ENCODE results near the gene MYCL. TPM values are rescaled to one million over a fixed set of nuclear protein-coding genes. Genes with fewer than 3 reads are reported as not detected.
"Not testable (repeated sequence)": the region's sequence is repeated elsewhere in the genome, so short reads cannot be mapped to it uniquely, and the experiment has no call there.

MYCL gene
- total RNA-seq, 3 donors from 2014 or later, result 4.2 to 17.2 (median 9.4) TPM

- H3K36me3 ChIP-seq (ENCODE audit: low read depth), result no peaks in the 10 kb centered on the region
- peaks cover 6% of the 10 kb centered on the region for H3K4me1 ChIP-seq (ENCODE audit: low read depth)
- H3K9me3 ChIP-seq, result no peaks in the 10 kb centered on the region
- DNase-seq (no peak), ATAC-seq (no peak)
- intact Hi-C loops (cut with DNase I, micrococcal nuclease), result no loop called here
- TF ChIP-seq CTCF (IDR thresholded peaks at IDR 0.05), result no peak
- no peak overlapping the region for H3K4me3 ChIP-seq
Measured at GRCh38 chr1:39925721-39926342, 24.1 kb upstream of the MYCL start.

DNA sequence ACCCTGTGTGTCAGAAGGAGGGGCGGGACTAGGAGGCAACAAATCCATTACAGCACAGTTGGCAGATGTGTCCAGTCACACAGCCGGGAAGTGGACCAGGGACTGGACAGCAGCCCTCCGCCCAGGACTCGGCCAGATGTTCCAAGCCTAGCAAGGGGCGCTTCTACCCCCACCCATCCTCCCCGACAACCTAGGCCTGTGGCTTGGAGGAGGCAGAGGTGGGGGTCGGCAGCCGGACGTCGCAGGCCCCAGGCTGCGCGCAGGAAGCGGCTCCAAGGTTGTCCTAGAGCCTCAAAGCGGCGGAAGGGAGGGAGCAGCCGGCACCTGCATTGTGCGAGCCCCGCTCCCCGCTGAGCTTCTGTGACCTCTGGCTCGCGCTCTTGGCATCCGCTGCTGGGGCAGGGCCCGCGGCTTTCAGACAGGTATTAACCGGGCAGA is 20.6 kb upstream of the MYCL start:
- intact Hi-C loops (cut with DNase I, micrococcal nuclease), result no loop called here
- no peaks in the 10 kb centered on the region for H3K36me3 ChIP-seq (ENCODE audit: low read depth)
- no peaks in the 10 kb centered on the region for H3K4me1 ChIP-seq (ENCODE audit: low read depth)
- DNase-seq (no peak), ATAC-seq (no peak)
- TF ChIP-seq CTCF (IDR thresholded peaks at IDR 0.05), result no peak
- no peak overlapping the region for H3K4me3 ChIP-seq
- H3K9me3 ChIP-seq, result no peaks in the 10 kb centered on the region

- H3K9me3 ChIP-seq, result no peaks in the 10 kb centered on the region
- intact Hi-C loops (cut with DNase I, micrococcal nuclease), result loop anchor here (10.0 kb wide), 1 partner anchor 55 kb away; no protein-coding TSS in a partner anchor
- no peak for TF ChIP-seq CTCF (IDR thresholded peaks at IDR 0.05)
- ATAC-seq, result peak; percentile 98
- no peak overlapping the region for H3K4me3 ChIP-seq
- DNase-seq, result peak in 2 of 3 donors; percentile 46 to 52
- no peaks in the 10 kb centered on the region for H3K36me3 ChIP-seq (ENCODE audit: low read depth)
- no peaks in the 10 kb centered on the region for H3K4me1 ChIP-seq (ENCODE audit: low read depth)
Measured at GRCh38 chr1:39919545-39919944, 17.8 kb upstream of the MYCL start.

- intact Hi-C loops (cut with DNase I, micrococcal nuclease), result loop anchor here (10.0 kb wide), 1 partner anchor 57 kb away; no protein-coding TSS in a partner anchor
- H3K4me1 ChIP-seq (ENCODE audit: low read depth), result no peaks in the 10 kb centered on the region
- no peaks in the 10 kb centered on the region for H3K9me3 ChIP-seq
- no peaks in the 10 kb centered on the region for H3K36me3 ChIP-seq (ENCODE audit: low read depth)
- DNase-seq (no peak), ATAC-seq (no peak)
- no peak overlapping the region for H3K4me3 ChIP-seq
- no peak for TF ChIP-seq CTCF (IDR thresholded peaks at IDR 0.05)
Measured at GRCh38 chr1:39917825-39918224, 16.1 kb upstream of the MYCL start.

DNA sequence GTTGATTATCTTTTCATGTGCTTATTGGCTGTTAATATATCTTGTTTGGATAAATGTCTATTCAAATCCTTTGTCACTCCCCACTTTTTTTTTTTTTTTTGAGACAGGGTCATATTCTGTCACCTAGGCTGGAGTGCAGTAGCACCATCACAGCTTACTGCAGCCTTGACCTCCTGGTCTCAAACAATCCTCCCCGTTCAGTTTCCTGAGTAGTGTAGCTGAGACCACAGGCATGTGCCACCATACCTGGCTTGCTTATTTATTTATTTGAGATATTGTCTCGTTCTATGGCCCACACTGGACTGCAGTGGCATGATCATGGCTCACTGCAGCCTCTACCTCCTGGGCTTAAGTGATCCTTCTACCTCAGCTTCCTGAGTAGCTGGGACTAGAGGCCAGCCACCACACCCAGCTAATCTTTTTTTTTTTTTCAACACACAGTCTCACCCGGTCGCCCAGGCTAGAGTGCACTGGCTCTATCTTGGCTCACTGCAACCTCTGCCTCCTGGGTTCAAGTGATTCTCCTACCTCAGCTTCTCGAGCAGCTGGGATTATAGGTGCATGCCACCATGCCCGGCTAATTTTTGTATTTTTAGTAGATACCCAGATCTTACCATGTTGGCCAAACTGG is 13.9 kb upstream of the MYCL start:
- no peak for DNase-seq
- no peak for TF ChIP-seq CTCF (IDR thresholded peaks at IDR 0.05)
- Histone ChIP-seq H3K4me1 (ENCODE audit: low read depth) (no peaks in the 10 kb centered on the region), H3K9me3 (no peaks in the 10 kb centered on the region), H3K4me3 (no peak overlapping the region), H3K36me3 (ENCODE audit: low read depth) (no peaks in the 10 kb centered on the region)
- intact Hi-C loops (cut with DNase I, micrococcal nuclease), result loop anchor here (10.0 kb wide), 1 partner anchor 59 kb away; no protein-coding TSS in a partner anchor
- peak; percentile 63 for ATAC-seq

DNA sequence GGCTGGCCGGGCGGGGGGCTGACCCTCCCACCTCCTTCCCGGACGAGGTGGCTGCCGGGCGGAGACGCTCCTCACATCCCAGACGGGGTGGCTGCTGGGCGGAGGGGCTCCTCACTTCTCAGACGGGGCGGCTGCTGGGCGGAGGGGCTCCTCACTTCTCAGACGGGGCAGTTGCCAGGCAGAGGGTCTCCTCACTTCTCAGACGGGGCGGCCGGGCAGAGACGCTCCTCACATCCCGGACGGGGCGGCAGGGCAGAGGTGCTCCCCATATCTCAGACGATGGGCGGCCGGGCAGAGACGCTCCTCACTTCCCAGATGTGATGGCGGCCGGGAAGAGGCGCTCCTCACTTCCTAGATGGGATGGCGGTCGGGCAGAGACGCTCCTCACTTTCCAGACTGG is 11.4 kb upstream of the MYCL start:
- not testable (repeated sequence) for ATAC-seq; H3K36me3 ChIP-seq (ENCODE audit: low read depth); H3K4me1 ChIP-seq (ENCODE audit: low read depth); H3K4me3 ChIP-seq; H3K9me3 ChIP-seq; DNase-seq
- intact Hi-C loops (cut with DNase I, micrococcal nuclease), result loop anchor here (10.0 kb wide), 1 partner anchor 62 kb away; no protein-coding TSS in a partner anchor
